ENCODE measurements around the gene SPR. TPM values are rescaled to one million over a fixed set of nuclear protein-coding genes. Genes with fewer than 3 reads are reported as not detected.
A peak's percentile ranks its signal among the peaks of the same experiment; 100 is the strongest.

SPR gene
- total and polyA plus RNA-seq, 2 donors (not counting 3 experiments of a cell fraction or from before 2014, with no cell fraction given), result 22.0 to 27.6 TPM

- Histone ChIP-seq H3K4me3 (replicated peaks in 1 of 3; ENCODE audit: insufficient read depth in 1 of 3, low read depth in 1 of 3, low read length in 3 of 3) (no peak overlapping the region), H3K4me2 (ENCODE audit: insufficient read depth, low read length) (no peak overlapping the region), H3K4me1 (ENCODE audit: control insufficient read depth, extremely low read depth, insufficient read depth, low read length) (no peaks in the 10 kb centered on the region), H3K27ac (ENCODE audit: insufficient read depth, low read depth, low read length) (no peak overlapping the region), H3K27me3 (ENCODE audit: control insufficient read depth in 2 of 2, insufficient read depth in 2 of 2, low read length in 2 of 2) (peaks cover 6 to 20% of the 10 kb centered on the region in 2 experiments), H3K79me2 (ENCODE audit: control insufficient read depth, insufficient read depth, low read length) (no peaks in the 10 kb centered on the region), H2AFZ (ENCODE audit: low read depth, low read length) (no peak overlapping the region), H4K20me1 (replicated peaks; ENCODE audit: control insufficient read depth, extremely low read depth, insufficient read depth, low read length) (no peaks in the 10 kb centered on the region), H3K36me3 (ENCODE audit: control insufficient read depth in 2 of 2, extremely low read depth in 1 of 2, insufficient read depth in 2 of 2, low read length in 2 of 2) (no peaks in the 10 kb centered on the region), H3K9me3 (replicated peaks; ENCODE audit: control insufficient read depth, insufficient read depth, low read length) (no peaks in the 10 kb centered on the region), H3K9me1 (replicated peaks; ENCODE audit: control insufficient read depth, extremely low read depth, insufficient read depth, low read length) (no peaks in the 10 kb centered on the region), H3K9ac (replicated peaks; ENCODE audit: extremely low read depth, insufficient read depth, low read length) (no peak overlapping the region)
- no TSS peak for BruUV-seq (replicated peaks)
- CTCF ChIA-PET, result interaction anchor here (0.8 to 4.1 kb wide), 4 partner anchors 9 to 42 kb away, joined by 5 to 26 read pairs (median 8); no protein-coding TSS in a partner anchor
- no peak for TF ChIP-seq EZH2 (IDR thresholded peaks at IDR 0.05; ENCODE audit: borderline replicate concordance, low read depth, low read length, severe bottlenecking)
- peak in 1 of 2 donors; percentile 8 for TF ChIP-seq CTCF (IDR thresholded peaks at IDR 0.05; ENCODE audit: extremely low read depth in 1 of 2, insufficient read depth in 1 of 2, low read depth in 1 of 2, low read length in 2 of 2)
- DNase-seq (ENCODE audit: low read depth, low spot score) (no peak), FAIRE-seq (no peak)
- intact Hi-C loops (cut with micrococcal nuclease), result loop anchor here (1.0 kb wide), 1 partner anchor 42 kb away; no protein-coding TSS in a partner anchor
- dilution Hi-C loops (cut with MboI; ENCODE audit: extremely low pct_ligation_motif_present, low sequenced_read_pairs), result no loop called here
- POLR2A ChIA-PET, result no interaction called here
Measured at GRCh38 chr2:72934683-72935610, 47.7 kb downstream of the SPR start.

- no peak overlapping the region for H3K27ac ChIP-seq (ENCODE audit: insufficient read depth, low read depth, low read length)
- H3K27me3 ChIP-seq (ENCODE audit: control insufficient read depth in 2 of 2, insufficient read depth in 2 of 2, low read length in 2 of 2), result peaks cover 0 to 14% of the 10 kb centered on the region in 2 experiments
- CTCF ChIA-PET, result interaction anchor here (0.8 to 1.2 kb wide), 3 partner anchors 9 to 42 kb away, joined by 5 to 9 read pairs (median 6); no protein-coding TSS in a partner anchor
- H3K36me3 ChIP-seq (ENCODE audit: control insufficient read depth in 2 of 2, extremely low read depth in 1 of 2, insufficient read depth in 2 of 2, low read length in 2 of 2), result no peaks in the 10 kb centered on the region
- H3K9me1 ChIP-seq (replicated peaks; ENCODE audit: control insufficient read depth, extremely low read depth, insufficient read depth, low read length), result no peaks in the 10 kb centered on the region
- H3K9ac ChIP-seq (replicated peaks; ENCODE audit: extremely low read depth, insufficient read depth, low read length), result no peak overlapping the region
- dilution Hi-C loops (cut with MboI; ENCODE audit: extremely low pct_ligation_motif_present, low sequenced_read_pairs), result no loop called here
- TF ChIP-seq POLR2A (IDR thresholded peaks at IDR 0.05; ENCODE audit: low read depth, low read length), result no peak
- no peak for DNase-seq (ENCODE audit: low read depth, low spot score)
- POLR2A ChIA-PET, result no interaction called here
- H2AFZ ChIP-seq (ENCODE audit: low read depth, low read length), result no peak overlapping the region
- H3K4me3 ChIP-seq (replicated peaks in 1 of 3; ENCODE audit: insufficient read depth in 1 of 3, low read depth in 1 of 3, low read length in 3 of 3), result no peak overlapping the region
- no peak overlapping the region for H3K4me2 ChIP-seq (ENCODE audit: insufficient read depth, low read length)
- H3K79me2 ChIP-seq (ENCODE audit: control insufficient read depth, insufficient read depth, low read length), result no peaks in the 10 kb centered on the region
- BruUV-seq (replicated peaks), result no TSS peak
- intact Hi-C loops (cut with micrococcal nuclease), result loop anchor here (1.0 kb wide), 1 partner anchor 42 kb away; no protein-coding TSS in a partner anchor
- no peaks in the 10 kb centered on the region for H3K9me3 ChIP-seq (replicated peaks; ENCODE audit: control insufficient read depth, insufficient read depth, low read length)
- H3K4me1 ChIP-seq (ENCODE audit: control insufficient read depth, extremely low read depth, insufficient read depth, low read length), result no peaks in the 10 kb centered on the region
- H4K20me1 ChIP-seq (replicated peaks; ENCODE audit: control insufficient read depth, extremely low read depth, insufficient read depth, low read length), result no peaks in the 10 kb centered on the region
- no peak for FAIRE-seq
Measured at GRCh38 chr2:72935611-72935957, 48.4 kb downstream of the SPR start.
